ENCODE measurements around the gene MFN2.

DNA sequence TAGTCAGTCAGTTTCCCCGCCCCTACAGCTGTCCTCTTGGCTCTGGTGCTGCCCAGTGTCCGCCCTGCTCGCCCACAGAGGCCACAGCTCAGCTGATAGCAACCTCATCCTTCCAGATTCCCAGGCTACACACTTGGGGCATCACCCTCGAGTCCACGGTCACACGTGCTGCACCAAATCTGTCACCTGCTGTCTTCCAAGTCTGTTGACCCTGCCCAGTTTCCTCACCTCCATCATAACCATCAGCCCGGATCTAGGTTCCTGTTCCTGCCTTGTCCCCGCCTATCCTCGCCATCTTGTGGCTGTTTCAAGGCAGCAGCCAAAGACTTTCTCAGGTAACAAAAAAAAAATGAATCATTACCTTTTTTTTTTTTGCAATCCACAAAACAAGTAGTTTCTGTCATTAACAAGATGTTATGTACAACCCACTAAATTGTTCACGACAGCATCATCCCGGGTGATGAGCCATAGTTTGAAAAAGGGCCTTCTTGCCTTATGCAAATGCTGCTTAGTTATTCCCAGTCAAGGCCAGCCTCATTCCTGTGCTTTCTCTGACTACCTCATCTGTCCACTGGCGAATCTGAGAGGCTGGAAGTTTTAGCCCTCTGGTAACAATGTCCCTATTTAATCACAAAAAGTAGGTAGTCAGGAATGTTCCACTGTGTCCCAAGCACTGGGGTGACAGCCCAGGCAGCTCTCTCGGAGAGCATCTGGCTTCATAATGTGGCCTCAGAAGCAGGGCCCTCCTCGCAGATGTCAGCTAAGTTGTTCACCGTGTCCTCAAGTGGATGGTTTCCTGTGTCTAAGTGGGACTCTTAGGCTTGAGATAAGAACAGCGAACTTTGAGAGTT, 34.1 kb downstream of the MFN2 start:
- no peak for TF ChIP-seq ELF4 (IDR thresholded peaks at IDR 0.05)
- no peak for TF ChIP-seq FOXM1 (IDR thresholded peaks at IDR 0.05; ENCODE audit: borderline replicate concordance)
- no peak for TF ChIP-seq LEF1 (IDR thresholded peaks at IDR 0.05; ENCODE audit: borderline replicate concordance)
- no peak for TF ChIP-seq NFRKB (IDR thresholded peaks at IDR 0.05)
- TF ChIP-seq TARDBP (IDR thresholded peaks at IDR 0.05) = no peak
- TF ChIP-seq ARNT (IDR thresholded peaks at IDR 0.05) = no peak
- TF ChIP-seq HDGF (IDR thresholded peaks at IDR 0.05; ENCODE audit: borderline replicate concordance) = no peak
- no peak for TF ChIP-seq SUZ12 (IDR thresholded peaks at IDR 0.05)
- no peak for TF ChIP-seq SP1 (IDR thresholded peaks at IDR 0.05)
- TF ChIP-seq CTBP1 (IDR thresholded peaks at IDR 0.05; ENCODE audit: borderline replicate concordance) = no peak
- TF ChIP-seq L3MBTL2 (conservative IDR thresholded peaks at IDR 0.05) = no peak
- TF ChIP-seq FOXK2 (IDR thresholded peaks at IDR 0.05) = no peak
